Right cardiac atrium (tissue), 5 donors: ENCODE data around the gene GOLGA5. TPM values are rescaled to one million over a fixed set of nuclear protein-coding genes. Genes with fewer than 3 reads are reported as not detected.

Experiments
- ATAC-seq, 2 donors: fragments of 200-7000 bp; cut with Tn5 transposase; one replicate each; pipeline versions ENCODE4 v1.8.0 to v1.9.1; 2020; ENCODE audit warnings: moderate library complexity in 2 of 2, mild to moderate bottlenecking in 1 of 2
- DNase-seq, 3 donors: peaks; one replicate each; pipeline ENCODE4 v3.0.0-alpha.2; 2020
- H3K27ac ChIP-seq: one replicate; pipeline ENCODE4 v1.5.1; 2013; ENCODE audit warnings: mild to moderate bottlenecking, low read length, control low read depth, moderate library complexity
- H3K27me3 ChIP-seq: one replicate; pipeline ENCODE4 v1.6.1; 2013; ENCODE audit not compliant: control insufficient read depth, insufficient read depth
- H3K4me1 ChIP-seq: one replicate; pipeline ENCODE4 v1.6.1; 2013; ENCODE audit warnings: low read length; ENCODE audit not compliant: control insufficient read depth, insufficient read depth
- H3K4me3 ChIP-seq: one replicate; pipeline ENCODE4 v1.5.1; 2013; ENCODE audit warnings: low read length, control low read depth
- H3K9me3 ChIP-seq: one replicate; pipeline ENCODE4 v1.6.1; 2013; ENCODE audit warnings: low read length; ENCODE audit not compliant: control insufficient read depth
- WGBS: extraction: QIAGEN DNeasy Blood & Tissue Kit; methylation state at CpG from one replicate; pipeline ENCODE4 v1.1.7; 2013; 5-methylcytosine and 5-hydroxymethylcytosine counted together
- intact Hi-C, 4 donors: fragments of 100-400 bp; cut with DNase I; formaldehyde crosslinking; loops; one replicate each; pipeline versions ENCODE4 v1.11.0 to v1.14.0; 2022 to 2023
- polyA plus RNA-seq: library from polyadenylated mRNA; stranded (reverse); fragments of 200-250 nt; gene quantifications from one replicate; pipeline ENCODE4 v1.2.3, GENCODE V29; 2013
- total RNA-seq, 4 donors: library from RNA; stranded (reverse); fragmentation: NEBNext Ultra II Directional; extraction: Animal tissue kit (Norgen Biotek cat#: 25700); gene quantifications; one replicate each; pipeline ENCODE4 v1.2.1, GENCODE V29; 2021
- donor health status: healthy with polysubstance abuse.
- donor health status: DM: no; HTN: yes; CAD: no.
- donor health status: DM: no; HTN: no; CAD: no.
- donor health status: DM: no; HTN: yes; CAD: no; lungs with severe emphysema.
- donor health status: DM: yes; HTN: yes; CAD: no.

GOLGA5 gene
- total and polyA plus RNA-seq, 5 donors, result 21.0 to 26.7 (median 24.4) TPM

- ATAC-seq (no peak), DNase-seq (no peak)
- intact Hi-C loops, result no loop called here
- H3K4me1 ChIP-seq, result no peaks in the 10 kb centered on the region
- H3K27me3 ChIP-seq, result no peaks in the 10 kb centered on the region
- peaks cover 1% of the 10 kb centered on the region for H3K9me3 ChIP-seq
- H3K4me3 ChIP-seq, result no peak overlapping the region
- 85% methylated on average over 7 of the region's 7 CpGs for WGBS
- H3K27ac ChIP-seq, result no peak overlapping the region
These were observed 68.0 kb downstream of the GOLGA5 start for GRCh38 chr14:92861856-92862745.

DNA sequence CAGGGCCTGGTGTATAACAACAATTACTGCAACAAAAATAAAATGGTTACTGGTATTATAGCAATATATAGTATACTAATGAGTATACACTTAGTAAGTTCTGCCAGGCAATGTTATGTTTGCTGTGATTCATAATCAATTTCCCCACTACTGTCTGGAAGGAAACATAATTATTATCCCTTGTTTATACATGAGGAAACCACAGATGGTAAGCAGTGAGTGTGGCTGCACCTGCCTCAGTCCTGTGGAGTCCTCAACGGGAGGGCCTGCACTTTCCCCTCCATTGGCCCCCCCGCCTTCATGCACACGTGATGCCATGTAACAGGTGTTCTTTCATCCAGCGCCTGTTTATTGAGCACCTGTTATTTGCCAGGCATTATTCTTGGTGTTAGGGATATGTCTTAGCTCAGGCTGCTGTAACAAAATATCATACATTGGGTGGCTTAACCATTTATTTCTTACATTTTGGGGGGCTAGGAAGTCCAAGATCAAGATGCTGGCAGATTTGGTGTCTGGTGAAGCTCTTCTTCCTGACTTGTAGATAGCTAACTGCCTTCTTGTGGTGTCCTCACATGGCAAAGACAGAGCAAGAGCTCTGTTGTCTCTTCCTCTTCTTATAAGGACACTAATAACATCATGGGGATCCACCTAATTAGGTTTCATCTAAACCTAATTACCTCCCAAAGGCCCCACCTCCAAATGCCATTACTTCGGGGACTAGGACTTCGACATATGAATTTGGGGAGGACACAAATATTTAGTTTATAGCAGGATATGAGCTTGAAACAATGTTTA is 69.4 kb downstream of the GOLGA5 start:
- intact Hi-C loops, result no loop called here
- Histone ChIP-seq H3K4me1 (no peaks in the 10 kb centered on the region), H3K27me3 (no peaks in the 10 kb centered on the region), H3K9me3 (peaks cover 1% of the 10 kb centered on the region), H3K4me3 (no peak overlapping the region), H3K27ac (no peak overlapping the region)
- WGBS, result 73% methylated on average over 6 of the region's 6 CpGs
- ATAC-seq, result no peak
- DNase-seq, result no peak

GRCh38 chr14:92865674-92866073 is 71.6 kb downstream of the GOLGA5 start:
- Histone ChIP-seq H3K27ac (no peak overlapping the region), H3K27me3 (no peaks in the 10 kb centered on the region), H3K9me3 (peaks cover 1% of the 10 kb centered on the region), H3K4me1 (no peaks in the 10 kb centered on the region), H3K4me3 (no peak overlapping the region)
- no peak for ATAC-seq
- intact Hi-C loops, result no loop called here
- WGBS, result 83% methylated on average over 1 of the region's 1 CpG
- DNase-seq, result no peak

- WGBS, result 77% methylated on average over 3 of the region's 3 CpGs
- no peak for ATAC-seq
- H3K9me3 ChIP-seq, result peaks cover 1% of the 10 kb centered on the region
- DNase-seq, result no peak
- H3K4me3 ChIP-seq, result no peak overlapping the region
- H3K27me3 ChIP-seq, result no peaks in the 10 kb centered on the region
- H3K27ac ChIP-seq, result no peak overlapping the region
- no peaks in the 10 kb centered on the region for H3K4me1 ChIP-seq
- intact Hi-C loops, result no loop called here
These were observed 72.2 kb downstream of the GOLGA5 start for GRCh38 chr14:92866181-92866752.

DNA sequence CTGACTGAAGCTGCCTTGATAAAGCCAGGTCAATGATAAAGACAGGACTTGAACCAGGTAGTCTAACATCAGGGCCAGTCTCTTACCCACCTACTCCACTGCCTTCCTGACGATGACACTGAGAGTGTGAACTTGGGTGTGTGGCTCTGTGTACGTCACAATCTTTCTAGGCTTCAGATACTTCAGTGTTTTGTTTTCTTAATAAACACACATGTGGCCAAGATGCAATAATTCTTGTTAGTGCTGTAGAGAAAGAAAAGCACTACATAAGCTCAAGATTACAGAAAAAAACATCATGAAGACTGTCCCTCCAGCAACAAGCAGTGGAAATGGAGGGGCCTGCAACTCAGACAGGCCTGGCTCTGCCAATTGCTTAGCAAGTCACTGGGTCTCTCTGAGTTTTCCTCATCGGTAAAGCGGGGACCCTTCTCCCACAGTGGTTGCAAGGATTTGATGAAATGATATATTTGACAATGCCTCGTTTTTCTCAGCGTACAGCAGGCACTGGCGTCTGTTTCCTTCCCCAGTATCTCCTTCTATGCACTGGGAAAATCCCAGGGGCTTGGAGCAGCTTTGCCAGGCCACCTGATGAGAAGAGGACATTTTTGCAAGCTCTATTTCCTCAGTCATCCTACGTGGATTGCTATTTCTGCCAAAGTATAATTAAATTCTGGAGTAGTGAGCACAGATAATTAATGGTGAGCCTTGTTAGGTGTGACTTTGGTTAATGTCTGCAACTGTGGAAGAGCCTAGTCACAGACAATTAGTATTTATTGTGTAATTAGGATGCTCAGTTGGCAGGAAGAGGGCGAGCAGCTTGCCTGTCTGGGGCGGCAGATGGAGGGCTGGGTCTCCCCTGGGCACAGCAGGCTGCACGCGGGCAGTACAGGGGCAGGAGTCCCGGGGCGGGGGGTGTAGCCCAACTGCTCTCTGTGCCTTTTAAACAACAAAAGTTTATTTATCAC is 73.1 kb downstream of the GOLGA5 start:
- H3K27ac ChIP-seq, result no peak overlapping the region
- no peaks in the 10 kb centered on the region for H3K27me3 ChIP-seq
- ATAC-seq (no peak), DNase-seq (no peak)
- intact Hi-C loops, result no loop called here
- WGBS, result 70% methylated on average over 14 of the region's 14 CpGs
- peaks cover 1% of the 10 kb centered on the region for H3K9me3 ChIP-seq
- no peaks in the 10 kb centered on the region for H3K4me1 ChIP-seq
- H3K4me3 ChIP-seq, result no peak overlapping the region

DNA sequence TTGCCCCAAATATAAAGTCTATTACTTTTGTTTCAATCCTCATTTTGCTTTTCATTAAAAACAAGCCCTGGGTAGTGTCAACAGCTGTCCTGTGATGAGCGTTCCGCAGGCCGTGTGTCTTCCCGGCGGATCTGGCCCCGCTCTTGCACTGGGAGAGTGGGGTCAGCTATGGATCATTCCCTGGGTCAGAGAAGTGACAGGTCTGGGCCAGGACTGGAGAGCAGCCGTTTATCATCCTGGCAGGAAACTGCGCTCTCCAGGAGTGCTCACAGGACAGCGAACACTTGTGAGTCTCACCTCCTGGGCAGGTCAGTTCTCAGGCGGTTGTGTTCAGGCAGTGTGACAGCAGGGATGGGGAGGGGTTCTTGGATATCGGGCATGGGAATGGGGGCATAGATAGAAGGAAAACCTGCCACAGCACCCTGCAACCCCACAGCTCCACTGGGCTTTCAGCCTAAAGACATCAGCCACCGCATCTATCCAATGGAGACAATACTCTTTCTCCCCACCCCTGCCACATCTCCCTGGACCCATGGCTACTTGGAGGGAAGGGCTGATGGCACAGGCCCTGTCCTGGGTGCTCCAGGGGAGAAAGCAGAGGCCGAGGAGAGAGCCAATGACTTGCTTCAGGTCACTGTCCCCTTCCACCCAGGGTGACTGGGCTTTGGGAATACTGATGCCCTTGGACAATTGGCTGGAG is 81.0 kb downstream of the GOLGA5 start:
- intact Hi-C loops, result loop anchor here in 1 of 4 donors (10.0 kb wide), 1 partner anchor 280 kb away; no protein-coding TSS in a partner anchor
- H3K4me1 ChIP-seq, result peaks cover 6% of the 10 kb centered on the region
- no peak overlapping the region for H3K4me3 ChIP-seq
- no peaks in the 10 kb centered on the region for H3K27me3 ChIP-seq
- DNase-seq (peak in 1 of 3 donors; percentile 10), ATAC-seq (no peak)
- 37% methylated on average over 13 of the region's 13 CpGs for WGBS
- H3K9me3 ChIP-seq, result no peaks in the 10 kb centered on the region
- H3K27ac ChIP-seq, result no peak overlapping the region

DNA sequence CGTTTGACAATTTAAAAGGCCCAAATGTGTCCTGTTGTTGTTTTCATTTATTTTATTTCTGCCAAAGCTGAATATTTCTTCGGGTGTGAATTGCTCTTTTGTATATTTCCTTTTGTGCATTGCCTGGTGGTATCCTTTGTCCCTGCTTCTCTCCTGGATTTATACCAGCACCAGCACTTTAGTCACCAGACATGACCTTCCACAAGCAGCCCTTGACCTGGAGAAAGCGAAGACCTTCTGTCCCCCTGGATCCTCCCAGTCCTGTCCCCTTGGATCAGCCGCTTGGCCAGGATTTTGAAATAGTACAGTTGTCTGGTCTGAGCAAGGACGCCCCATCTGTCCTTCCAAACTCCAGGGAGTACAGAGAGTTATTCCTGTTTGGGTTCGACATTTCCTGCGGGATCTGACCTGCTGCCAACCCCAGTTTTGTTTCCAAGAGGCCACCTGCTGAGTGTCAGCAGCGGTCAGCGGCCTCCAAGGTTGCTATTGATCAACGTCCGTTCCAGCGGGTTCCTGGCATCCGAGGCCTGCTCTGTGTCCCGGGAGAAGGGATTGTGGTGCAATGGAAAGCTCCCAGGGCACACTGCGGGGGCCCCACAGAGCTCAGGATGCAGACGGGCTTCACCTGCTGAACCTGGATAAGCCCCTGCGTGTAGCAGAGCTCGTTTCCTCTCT is 83.8 kb downstream of the GOLGA5 start:
- Histone ChIP-seq H3K4me1 (peaks cover 6% of the 10 kb centered on the region), H3K27ac (no peak overlapping the region), H3K9me3 (no peaks in the 10 kb centered on the region), H3K4me3 (no peak overlapping the region), H3K27me3 (no peaks in the 10 kb centered on the region)
- intact Hi-C loops, result loop anchor here in 1 of 4 donors (10.0 kb wide), 1 partner anchor 277 kb away; no protein-coding TSS in a partner anchor
- 28% methylated on average over 18 of the region's 18 CpGs for WGBS
- DNase-seq, result peak in 1 of 3 donors; percentile 60
- ATAC-seq, result peak; percentile 52 to 57

- no peaks in the 10 kb centered on the region for H3K27me3 ChIP-seq
- DNase-seq (no peak), ATAC-seq (peak in 1 of 2 donors; percentile 15)
- no peak overlapping the region for H3K27ac ChIP-seq
- H3K4me1 ChIP-seq, result peaks cover 6% of the 10 kb centered on the region
- WGBS, result 82% methylated on average over 7 of the region's 7 CpGs
- no peak overlapping the region for H3K4me3 ChIP-seq
- no peaks in the 10 kb centered on the region for H3K9me3 ChIP-seq
- intact Hi-C loops, result loop anchor here in 2 of 4 donors (5.0 to 10.0 kb wide), 2 partner anchors 262 to 264 kb away; no protein-coding TSS in a partner anchor
These were observed 86.2 kb downstream of the GOLGA5 start for GRCh38 chr14:92880351-92880750.

- Histone ChIP-seq H3K9me3 (no peaks in the 10 kb centered on the region), H3K4me3 (no peak overlapping the region), H3K27ac (no peak overlapping the region), H3K4me1 (peaks cover 6% of the 10 kb centered on the region), H3K27me3 (no peaks in the 10 kb centered on the region)
- peak; percentile 37 to 60 for ATAC-seq
- WGBS, result 32% methylated on average over 12 of the region's 12 CpGs
- DNase-seq, result peak in 1 of 3 donors; percentile 45
- intact Hi-C loops, result loop anchor here in 2 of 4 donors (5.0 to 10.0 kb wide), 2 partner anchors 261 to 264 kb away; no protein-coding TSS in a partner anchor
These were observed 86.7 kb downstream of the GOLGA5 start for GRCh38 chr14:92880851-92881250.
